Mesodermal cell (in vitro differentiated cells): ENCODE measurements around the gene ADAM12.

Experiments used
- H3K27ac ChIP-seq: 2 replicates; pipeline ENCODE4 v1.7.0; 2013; ENCODE audit warnings: mild to moderate bottlenecking, low read depth, low read length, moderate library complexity; ENCODE audit not compliant: severe bottlenecking
- H3K36me3 ChIP-seq: 2 replicates; pipeline ENCODE4 v1.7.1; 2013; ENCODE audit warnings: mild to moderate bottlenecking, low read length, moderate library complexity; ENCODE audit not compliant: control insufficient read depth, insufficient read depth
- H3K4me1 ChIP-seq: one replicate; pipeline ENCODE4 v1.7.1; 2013; ENCODE audit warnings: mild to moderate bottlenecking, low read length; ENCODE audit not compliant: insufficient read depth, control insufficient read depth, poor library complexity, severe bottlenecking
- H3K4me3 ChIP-seq: 2 replicates; pipeline ENCODE4 v1.7.0; 2013; ENCODE audit warnings: low read length, control low read depth, mild to moderate bottlenecking; ENCODE audit not compliant: insufficient read depth, poor library complexity, severe bottlenecking; ENCODE audit errors: extremely low read depth
- H3K9me3 ChIP-seq: 2 replicates; pipeline ENCODE4 v1.7.1; 2013; ENCODE audit warnings: mild to moderate bottlenecking, low read length, moderate library complexity; ENCODE audit not compliant: control insufficient read depth
- WGBS, 2 experiments: methylation state at CpG; one replicate each; pipeline ENCODE4 v1.1.5; 2013; ENCODE audit warnings: missing lambda C conversion rate in 2 of 2; ENCODE audit not compliant: insufficient coverage in 2 of 2; 5-methylcytosine and 5-hydroxymethylcytosine counted together

ADAM12 gene

GRCh38 chr10:125995726-125996304 is 392.5 kb downstream of the ADAM12 start:
- H3K27ac ChIP-seq = no peak overlapping the region
- H3K36me3 ChIP-seq = no peaks in the 10 kb centered on the region
- peaks cover 5% of the 10 kb centered on the region for H3K4me1 ChIP-seq
- 95 to 100% methylated on average over 1 to 6 of the region's 9 CpGs for WGBS, 2 experiments
- peaks cover 4% of the 10 kb centered on the region for H3K9me3 ChIP-seq
- H3K4me3 ChIP-seq = no peak overlapping the region

- H3K4me1 ChIP-seq = peaks cover 5% of the 10 kb centered on the region
- no peak overlapping the region for H3K27ac ChIP-seq
- no peak overlapping the region for H3K4me3 ChIP-seq
- peaks cover 13% of the 10 kb centered on the region for H3K9me3 ChIP-seq
- no peaks in the 10 kb centered on the region for H3K36me3 ChIP-seq
- WGBS, 2 experiments = 89 to 96% methylated on average over 4 of the region's 6 CpGs
Measured at GRCh38 chr10:125994601-125995000, 393.7 kb downstream of the ADAM12 start.

- Histone ChIP-seq H3K9me3 (peaks cover 13% of the 10 kb centered on the region), H3K4me3 (no peak overlapping the region), H3K4me1 (peaks cover 5% of the 10 kb centered on the region), H3K27ac (no peak overlapping the region), H3K36me3 (no peaks in the 10 kb centered on the region)
- 79 to 80% methylated on average over 5 to 7 of the region's 7 CpGs for WGBS, 2 experiments
Measured at GRCh38 chr10:125992254-125992653, 396.0 kb downstream of the ADAM12 start.

DNA sequence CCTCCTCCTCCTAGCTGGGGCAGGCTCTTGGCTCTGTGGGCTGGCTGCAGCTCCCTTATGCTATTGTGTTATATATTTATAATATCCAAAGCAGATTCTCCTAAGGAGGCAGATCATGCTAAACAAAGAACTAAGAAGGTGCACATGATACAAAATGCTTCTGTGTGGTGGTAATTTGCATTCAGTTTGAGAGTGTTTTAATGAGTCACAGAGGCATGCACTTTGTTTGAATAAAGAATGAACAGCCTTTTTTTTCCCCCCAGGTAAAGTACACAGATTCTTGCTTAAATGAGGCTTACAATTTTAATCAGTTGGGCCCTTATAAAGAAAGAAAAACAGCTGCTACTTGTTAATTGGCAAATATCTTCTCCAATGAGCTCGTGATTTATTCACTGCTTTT is 396.9 kb downstream of the ADAM12 start:
- WGBS, 2 experiments = 90 to 100% methylated on average over 1 of the region's 1 CpG

GRCh38 chr10:125990974-125991373 is 397.3 kb downstream of the ADAM12 start:
- no peaks in the 10 kb centered on the region for H3K36me3 ChIP-seq
- WGBS, 2 experiments = 80 to 100% methylated on average over 1 to 2 of the region's 2 CpGs
- peaks cover 13% of the 10 kb centered on the region for H3K9me3 ChIP-seq
- no peak overlapping the region for H3K27ac ChIP-seq
- H3K4me3 ChIP-seq = no peak overlapping the region
- H3K4me1 ChIP-seq = peaks cover 5% of the 10 kb centered on the region

More for the DNA sequence above, 396.9 kb downstream of the ADAM12 start:
- peaks cover 5% of the 10 kb centered on the region for H3K4me1 ChIP-seq
- no peak overlapping the region for H3K4me3 ChIP-seq
- no peak overlapping the region for H3K27ac ChIP-seq
- H3K36me3 ChIP-seq = no peaks in the 10 kb centered on the region
- peaks cover 13% of the 10 kb centered on the region for H3K9me3 ChIP-seq

GRCh38 chr10:125989791-125990190 is 398.5 kb downstream of the ADAM12 start:
- peaks cover 5% of the 10 kb centered on the region for H3K4me1 ChIP-seq
- H3K9me3 ChIP-seq = peaks cover 13% of the 10 kb centered on the region
- whole genome bisulfite sequencing, 2 experiments = 90 to 95% methylated on average over 4 to 5 of the region's 5 CpGs
- no peak overlapping the region for H3K4me3 ChIP-seq
- H3K27ac ChIP-seq = no peak overlapping the region
- no peaks in the 10 kb centered on the region for H3K36me3 ChIP-seq

- 94 to 96% methylated on average over 3 of the region's 5 CpGs for WGBS, 2 experiments
- Histone ChIP-seq H3K27ac (no peak overlapping the region), H3K4me1 (no peaks in the 10 kb centered on the region), H3K36me3 (no peaks in the 10 kb centered on the region), H3K9me3 (peaks cover 8% of the 10 kb centered on the region), H3K4me3 (no peak overlapping the region)
Measured at GRCh38 chr10:125985557-125986240, 402.6 kb downstream of the ADAM12 start.

DNA sequence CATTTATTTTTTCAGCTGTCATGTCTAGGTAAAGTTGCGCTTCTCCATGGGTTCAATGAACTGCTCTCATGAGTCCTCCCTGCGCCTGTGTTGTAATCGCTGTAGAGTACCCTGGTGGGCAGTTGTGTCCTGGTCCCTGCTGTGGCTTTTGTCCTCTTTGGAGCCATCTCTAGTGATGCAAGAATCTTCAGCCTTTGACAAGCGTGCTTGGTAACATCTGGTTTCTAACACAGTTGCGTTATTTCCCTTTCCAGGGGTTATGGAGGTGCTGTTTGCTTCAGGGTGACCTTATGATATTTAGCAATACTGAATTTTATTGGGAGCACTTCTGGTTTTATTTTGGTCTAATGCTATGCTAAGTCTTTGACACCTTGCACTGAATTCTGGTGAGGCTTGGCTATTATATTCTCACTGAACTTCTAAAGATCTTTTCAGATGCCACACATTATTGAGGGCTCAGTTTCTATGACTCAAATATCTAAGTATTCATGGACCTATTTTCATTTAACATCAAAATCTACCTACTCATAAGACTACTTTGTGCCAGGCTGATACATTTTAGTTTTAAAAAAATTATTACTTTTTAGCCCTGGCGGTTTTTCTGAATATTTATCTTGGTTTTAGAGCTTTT is 403.3 kb downstream of the ADAM12 start:
- peak overlapping the region; percentile 36 for H3K27ac ChIP-seq
- no peak overlapping the region for H3K4me3 ChIP-seq
- H3K36me3 ChIP-seq = no peaks in the 10 kb centered on the region
- H3K4me1 ChIP-seq = no peaks in the 10 kb centered on the region
- WGBS, 2 experiments = 98 to 100% methylated on average over 2 to 5 of the region's 6 CpGs
- peaks cover under 1% of the 10 kb centered on the region for H3K9me3 ChIP-seq

- H3K4me1 ChIP-seq = no peaks in the 10 kb centered on the region
- peak overlapping the region; percentile 36 for H3K27ac ChIP-seq
- no peaks in the 10 kb centered on the region for H3K36me3 ChIP-seq
- no peaks in the 10 kb centered on the region for H3K9me3 ChIP-seq
- no peak overlapping the region for H3K4me3 ChIP-seq
- WGBS, 2 experiments = 76 to 82% methylated on average over 4 of the region's 4 CpGs
Measured at GRCh38 chr10:125984346-125984745, 403.9 kb downstream of the ADAM12 start.

GRCh38 chr10:125983656-125984055 is 404.6 kb downstream of the ADAM12 start:
- 97 to 100% methylated on average over 3 to 5 of the region's 5 CpGs for WGBS, 2 experiments
- Histone ChIP-seq H3K4me3 (no peak overlapping the region), H3K36me3 (no peaks in the 10 kb centered on the region), H3K9me3 (no peaks in the 10 kb centered on the region), H3K4me1 (no peaks in the 10 kb centered on the region), H3K27ac (no peak overlapping the region)

GRCh38 chr10:125983161-125983560 is 405.1 kb downstream of the ADAM12 start:
- Histone ChIP-seq H3K9me3 (no peaks in the 10 kb centered on the region), H3K36me3 (no peaks in the 10 kb centered on the region), H3K27ac (no peak overlapping the region), H3K4me1 (no peaks in the 10 kb centered on the region), H3K4me3 (no peak overlapping the region)
- WGBS, 2 experiments = 71 to 83% methylated on average over 3 of the region's 6 CpGs
